ENCODE results near the gene NRG3. TPM values are rescaled to one million over a fixed set of nuclear protein-coding genes. Genes with fewer than 3 reads are reported as not detected.

The NRG3 gene
- total and polyA plus RNA-seq, 2 of the 8 experiments (the other 6 are each of a cell fraction or from before 2014, with no cell fraction given): 4.2 to 5.0 TPM

DNA sequence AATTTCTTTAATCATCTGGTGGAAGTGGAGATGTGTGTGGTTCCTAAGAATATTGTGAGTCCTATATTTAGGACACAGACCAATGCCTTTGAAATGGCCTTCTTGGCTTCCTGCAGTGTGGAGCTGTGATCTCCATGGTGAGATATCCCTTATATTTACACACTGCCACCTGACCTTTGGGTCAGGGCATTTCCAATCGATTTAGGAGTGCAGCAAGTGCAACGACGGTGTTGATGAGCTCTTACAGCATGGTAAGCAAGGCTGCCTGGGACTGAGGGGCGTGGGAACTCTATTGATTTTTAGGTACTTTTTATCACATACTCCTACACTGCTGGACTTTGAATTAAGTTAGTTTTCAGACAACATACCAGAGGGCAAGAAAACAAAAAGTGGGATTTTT, 146.0 kb downstream of the NRG3 start:
- no peaks in the 10 kb centered on the region for H3K27me3 ChIP-seq (replicated peaks in 1 of 4; ENCODE audit: control insufficient read depth in 3 of 4, extremely low read depth in 1 of 4, insufficient read depth in 3 of 4, low read length in 3 of 4)
- no peak overlapping the region for H2BK12ac ChIP-seq (ENCODE audit: low read depth, low read length)
- no peaks in the 10 kb centered on the region for H3K79me1 ChIP-seq (ENCODE audit: low read depth, low read length)
- ChIA-PET CTCF (ENCODE audit: partially characterized antibody) (interaction anchor here (0.6 to 1.0 kb wide), 4 partner anchors 14 to 95 kb away, joined by 3 to 5 read pairs (median 4); no protein-coding TSS in a partner anchor), POLR2A (ENCODE audit: partially characterized antibody) (no interaction called here)
- no peak overlapping the region for H3K4ac ChIP-seq (replicated peaks; ENCODE audit: insufficient read length, low read depth, low read length)
- H2BK15ac ChIP-seq (ENCODE audit: low read length): no peak overlapping the region
- no peak for TF ChIP-seq BRCA1 (IDR thresholded peaks at IDR 0.05; ENCODE audit: low read depth, low read length)
- TF ChIP-seq ZNF274 (IDR thresholded peaks at IDR 0.05; ENCODE audit: borderline replicate concordance, extremely low read depth, low read length): no peak
- TF ChIP-seq SP4 (IDR thresholded peaks at IDR 0.05; ENCODE audit: low read length): no peak
- TF ChIP-seq GTF2F1 (IDR thresholded peaks at IDR 0.05; ENCODE audit: borderline replicate concordance, low read depth, low read length): no peak
- TF ChIP-seq SAP30 (IDR thresholded peaks at IDR 0.05; ENCODE audit: insufficient read depth, insufficient replicate concordance, low read length): no peak
- TF ChIP-seq POU5F1 (IDR thresholded peaks at IDR 0.05; ENCODE audit: low read depth, low read length): no peak
- TF ChIP-seq MAFK (IDR thresholded peaks at IDR 0.05; ENCODE audit: low read depth, low read length): no peak
- TF ChIP-seq POLR2A (IDR thresholded peaks at IDR 0.05; ENCODE audit: control extremely low read depth in 1 of 2, low read depth in 2 of 2, low read length in 2 of 2): no peak
- TF ChIP-seq SIRT6 (IDR thresholded peaks at IDR 0.05; ENCODE audit: low read length): no peak
- no peak for TF ChIP-seq JUND (IDR thresholded peaks at IDR 0.05; ENCODE audit: low read length)
- no peak for TF ChIP-seq SRF (IDR thresholded peaks at IDR 0.05; ENCODE audit: low read depth, low read length)
- no peak for TF ChIP-seq POLR2AphosphoS5 (IDR thresholded peaks at IDR 0.05; ENCODE audit: low read depth, low read length)
- TF ChIP-seq TAF1 (IDR thresholded peaks at IDR 0.05; ENCODE audit: low read depth, low read length): no peak
- TF ChIP-seq RFX5 (IDR thresholded peaks at IDR 0.05; ENCODE audit: borderline replicate concordance, low read depth, low read length): no peak
- no peak for TF ChIP-seq FOSL1 (IDR thresholded peaks at IDR 0.05; ENCODE audit: insufficient read depth, low read depth, low read length)
- no peak overlapping the region for H2BK5ac ChIP-seq (ENCODE audit: low read depth, low read length)
- H3K23ac ChIP-seq (ENCODE audit: insufficient read length): no peak overlapping the region
- H3K18ac ChIP-seq (ENCODE audit: extremely low read depth, low read length): no peak overlapping the region
- no peak overlapping the region for H4K91ac ChIP-seq (replicated peaks; ENCODE audit: insufficient read length, low read length)
- WGBS, 2 experiments (ENCODE audit: extremely low coverage in 1 of 2, insufficient coverage in 1 of 2, insufficient read length in 1 of 2, insufficient replicate concordance in 2 of 2, low coverage in 1 of 2, low lambda C conversion rate in 2 of 2, missing lambda C conversion rate in 1 of 2): 94% methylated on average over 4 of the region's 4 CpGs; no CpG with 5 or more reads in 1 of the 2 experiments
- H3K36me3 ChIP-seq (ENCODE audit: control insufficient read depth in 2 of 4, insufficient read depth in 4 of 4, low read length in 3 of 4): no peaks in the 10 kb centered on the region
- no peaks in the 10 kb centered on the region for H4K20me1 ChIP-seq (replicated peaks in 1 of 2; ENCODE audit: control insufficient read depth in 1 of 2, insufficient read depth in 2 of 2, low read length in 2 of 2)
- H4K8ac ChIP-seq (ENCODE audit: extremely low read depth, insufficient read depth, low read length): no peak overlapping the region
- H3K4me3 ChIP-seq (ENCODE audit: extremely low read depth in 1 of 4, insufficient read depth in 2 of 4, low read depth in 3 of 4, low read length in 4 of 4): no peak overlapping the region
- DNase-seq (ENCODE audit: low read depth in 1 of 2, low spot score in 2 of 2): no peak
- no peak for FAIRE-seq
- H3K4me2 ChIP-seq (ENCODE audit: insufficient read depth in 1 of 2, low read depth in 2 of 2, low read length in 2 of 2): no peak overlapping the region
- no peak overlapping the region for H3K27ac ChIP-seq (ENCODE audit: low read depth, low read length)
- H2BK20ac ChIP-seq (ENCODE audit: low read length): no peak overlapping the region
- H3K9me3 ChIP-seq (ENCODE audit: insufficient read depth in 2 of 2, low read depth in 1 of 2, low read length in 1 of 2): no peaks in the 10 kb centered on the region
- H4K5ac ChIP-seq (ENCODE audit: insufficient read length, low read depth, low read length): no peak overlapping the region
- no peak overlapping the region for H2BK120ac ChIP-seq (replicated peaks; ENCODE audit: low read depth, low read length)
- H2AFZ ChIP-seq (ENCODE audit: low read length): no peak overlapping the region
- H3K23me2 ChIP-seq (ENCODE audit: low read depth, low read length): no peaks in the 10 kb centered on the region
- H3K9ac ChIP-seq (replicated peaks in 1 of 4; ENCODE audit: extremely low read depth in 1 of 4, low read depth in 3 of 4, low read length in 3 of 4): no peak overlapping the region
- no peaks in the 10 kb centered on the region; a peak in 1 of 7 replicates for H3K4me1 ChIP-seq (replicated peaks in 1 of 4; ENCODE audit: control insufficient read depth in 3 of 4, insufficient read depth in 4 of 4, low read length in 3 of 4)
- H2AK5ac ChIP-seq (ENCODE audit: low read depth, low read length): no peak overlapping the region
- H3K56ac ChIP-seq (replicated peaks; ENCODE audit: insufficient read length, low read depth, low read length): no peak overlapping the region
- H3K14ac ChIP-seq (ENCODE audit: insufficient read length): no peak overlapping the region
- H3K79me2 ChIP-seq (ENCODE audit: control insufficient read depth in 1 of 2, insufficient read depth in 2 of 2, low read length in 2 of 2): 0 out of 4 replicates have a peak, but pooled peaks cover 0 to 4% of the 10 kb centered on the region in 2 experiments
